Heart left ventricle (tissue), 16 donors: Measurements from ENCODE around the gene NFIC. TPM values are rescaled to one million over a fixed set of nuclear protein-coding genes. Genes with fewer than 3 reads are reported as not detected.

Source experiments
- ATAC-seq, 4 donors: fragments of 200-7000 bp; cut with Tn5 transposase; one replicate each; pipeline ENCODE4 v1.9.1; 2020 to 2022; ENCODE audit warnings: moderate library complexity in 4 of 4, mild to moderate bottlenecking in 3 of 4, moderate number of reproducible peaks in 1 of 4
- DNase-seq, 5 donors: peaks; one replicate each; pipeline ENCODE4 v3.0.0-alpha.2; 2020
- H3K27ac ChIP-seq, 12 donors: fragments of 200-600 bp; sonication (generic) in 4 of 12; one replicate each; pipeline versions ENCODE4 v1.5.0 to v1.8.0; 2016 to 2022; ENCODE audit warnings: mild to moderate bottlenecking in 2 of 12
- H3K27me3 ChIP-seq, 9 donors: fragments of 200-600 bp; sonication (generic) in 2 of 9; one replicate each; pipeline versions ENCODE4 v1.5.1 to v1.8.0; 2016 to 2022; ENCODE audit warnings: mild to moderate bottlenecking in 3 of 9
- H3K36me3 ChIP-seq, 9 donors: fragments of 200-600 bp; sonication (generic) in 2 of 9; one replicate each; pipeline versions ENCODE4 v1.5.0 to v1.8.0; 2018 to 2022; ENCODE audit warnings: mild to moderate bottlenecking in 2 of 9
- H3K4me1 ChIP-seq, 12 donors: fragments of 200-600 bp; sonication (generic) in 4 of 12; one replicate each; pipeline versions ENCODE4 v1.5.0 to v1.8.0; 2016 to 2022; ENCODE audit warnings: mild to moderate bottlenecking in 3 of 12
- H3K4me3 ChIP-seq, 12 donors: fragments of 200-600 bp; sonication (generic) in 4 of 12; one replicate each; pipeline versions ENCODE4 v1.5.0 to v1.8.0; 2017 to 2022; ENCODE audit warnings: mild to moderate bottlenecking in 9 of 12, moderate library complexity in 4 of 12
- H3K9me3 ChIP-seq, 12 donors: fragments of 200-600 bp; sonication (generic) in 4 of 12; one replicate each; pipeline versions ENCODE4 v1.5.0 to v1.8.0; 2016 to 2022; ENCODE audit warnings: mild to moderate bottlenecking in 1 of 12
- CTCF ChIP-seq, 12 donors: fragments of 200-600 bp; sonication (generic) in 4 of 12; IDR thresholded peaks; one replicate each; pipeline versions ENCODE4 v1.5.0 to v1.8.0; 2018 to 2022; ENCODE audit warnings: antibody characterized with exemption in 12 of 12, mild to moderate bottlenecking in 5 of 12
- POLR2A ChIP-seq, 2 donors: fragments of 450-650 bp; IDR thresholded peaks; one replicate each; pipeline ENCODE4 v1.6.1; 2017; ENCODE audit warnings: antibody characterized with exemption in 2 of 2, mild to moderate bottlenecking in 2 of 2, moderate library complexity in 2 of 2
- WGBS, 4 donors: extraction: QIAGEN DNeasy Blood & Tissue Kit in 2 of 4; methylation state at CpG; one replicate each; pipeline versions ENCODE4 v1.1.5 to v1.1.7; 2013 to 2018; 5-methylcytosine and 5-hydroxymethylcytosine counted together
- intact Hi-C, 10 donors: fragments of 100-400 bp; cut with DNase I; formaldehyde crosslinking; loops; one replicate each; pipeline versions ENCODE4 v1.11.1 to v1.14.2; 2022
- polyA plus RNA-seq, 2 donors: library from polyadenylated mRNA; stranded (reverse); fragments of 200-250 nt; gene quantifications; one replicate each; pipeline ENCODE4 v1.2.3, GENCODE V29; 2013
- total RNA-seq, 9 donors: library from RNA; depleted of rRNA in 2 of 9; stranded (reverse); fragments of >200 nt in 2 of 9; fragmentation: NEBNext Ultra II Directional in 3 of 9; extraction: Animal tissue kit (Norgen Biotek cat#: 25700) in 3 of 9; gene quantifications; one replicate each; pipeline versions ENCODE4 v1.1.0 to v1.2.4, GENCODE V29; 2016 to 2023
- donor health status: ischemic (EF 13 %, LVEDD 7.1; RV severe dilation, severe dysfunction).
- donor health status: healthy with polysubstance abuse.
- donor health status: DM: no; HTN: yes; CAD: no.
- donor health status: DM: no; HTN: no; CAD: no.
- donor health status: ischemic (EF 25% LVEDD 6.9; RV normal size, moderate dysfunction).
- donor health status: ischemic (EF 25% LVEDD 5.7; RV mildly dilated, moderate dysfunction).
- donor health status: healthy.
- donor health status: DM: yes; HTN: yes; CAD: no.
- donor health status: ischemic (EF 35%, LVEDD 5.7; RV mildly dilated, moderate dysfunction).
- donor health status: nonischemic (EF 11% LVEDD 7.7; RV severe dilation, severe dysfunction).
- donor health status: DM: yes; HTN: yes; CAD: no.
- donor health status: PGD.
- donor health status: ischemic (EF 29% LVEDD 5.4; RV normal size, mild dysfunction).
- donor health status: nonischemic (EF 23%, LVEDD 6.1; RV moderate dilation, normal function).

NFIC gene
- total and polyA plus RNA-seq, 11 donors, result 107 to 267 (median 159) TPM

DNA sequence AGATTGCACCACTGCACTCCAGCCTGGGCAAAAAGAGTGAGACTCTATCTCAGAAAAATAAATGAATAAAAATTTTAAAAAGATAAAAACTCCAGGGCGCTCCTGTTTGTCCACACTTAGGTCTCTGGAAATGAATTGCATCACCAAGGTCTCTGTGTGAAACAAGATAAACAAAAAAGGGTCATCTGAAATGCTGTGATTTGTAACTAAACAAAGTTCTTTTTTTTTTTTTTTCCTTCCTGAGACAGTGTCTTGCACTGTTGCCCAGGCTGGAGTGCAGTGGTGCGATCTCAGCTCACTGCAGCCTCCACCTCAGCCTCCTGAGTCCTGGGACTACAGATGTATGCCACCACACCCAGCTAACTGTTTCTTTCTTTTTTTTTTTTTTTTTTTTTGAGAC lies 151.3 kb downstream of the NFIC start:
- Histone ChIP-seq H3K36me3 (peaks cover 0 to 35% (median 7%) of the 10 kb centered on the region in 9 donors), H3K27me3 (no peaks in the 10 kb centered on the region), H3K9me3 (no peaks in the 10 kb centered on the region), H3K27ac (no peak overlapping the region), H3K4me3 (no peak overlapping the region), H3K4me1 (peaks cover 0 to 34% (median 10%) of the 10 kb centered on the region in 12 donors)
- no peak for DNase-seq
- no peak for ATAC-seq
- WGBS, 4 donors, result 85 to 93% (median 91%) methylated on average over 2 of the region's 2 CpGs
- TF ChIP-seq CTCF (IDR thresholded peaks at IDR 0.05), result no peak
- TF ChIP-seq POLR2A (IDR thresholded peaks at IDR 0.05), result no peak
- intact Hi-C loops, result no loop called here

GRCh38 chr19:3518255-3518654 lies 151.9 kb downstream of the NFIC start:
- H3K4me1 ChIP-seq, result peaks cover 0 to 28% (median 4%) of the 10 kb centered on the region in 12 donors
- no peak for TF ChIP-seq CTCF (IDR thresholded peaks at IDR 0.05)
- TF ChIP-seq POLR2A (IDR thresholded peaks at IDR 0.05), result no peak
- H3K27ac ChIP-seq, result no peak overlapping the region
- H3K27me3 ChIP-seq, result no peaks in the 10 kb centered on the region
- DNase-seq, result no peak
- H3K9me3 ChIP-seq, result no peaks in the 10 kb centered on the region
- intact Hi-C loops, result no loop called here
- no peak overlapping the region for H3K4me3 ChIP-seq
- no peak for ATAC-seq
- WGBS, 4 donors, result 82 to 91% (median 86%) methylated on average over 10 of the region's 10 CpGs
- peaks cover 0 to 42% (median 10%) of the 10 kb centered on the region in 9 donors for H3K36me3 ChIP-seq

DNA sequence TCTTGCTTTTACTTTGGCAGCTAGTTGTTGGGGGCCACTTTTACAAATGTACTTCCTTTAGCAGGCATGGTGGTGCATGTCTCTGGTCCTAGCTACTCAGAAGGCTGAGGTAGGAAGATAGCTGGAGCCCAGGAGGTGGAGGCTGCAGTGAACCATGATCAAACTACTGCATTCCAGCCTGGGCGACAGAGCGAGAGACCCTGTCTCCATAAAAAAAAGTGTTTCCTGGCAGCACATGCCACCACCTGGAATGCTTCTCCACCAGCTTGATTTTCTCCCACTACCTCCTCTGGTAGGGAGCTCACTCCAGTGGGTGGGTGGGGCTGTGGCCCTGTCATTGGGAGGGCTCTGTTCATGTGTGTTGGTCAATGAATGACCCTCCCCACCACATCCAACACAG lies 152.3 kb downstream of the NFIC start:
- H3K4me3 ChIP-seq, result no peak overlapping the region
- no peaks in the 10 kb centered on the region for H3K9me3 ChIP-seq
- TF ChIP-seq CTCF (IDR thresholded peaks at IDR 0.05) (no peak), POLR2A (IDR thresholded peaks at IDR 0.05) (no peak)
- peaks cover 0 to 46% (median 14%) of the 10 kb centered on the region in 9 donors for H3K36me3 ChIP-seq
- ATAC-seq (no peak), DNase-seq (no peak)
- H3K4me1 ChIP-seq, result peaks cover 0 to 24% (median 2%) of the 10 kb centered on the region in 12 donors
- H3K27ac ChIP-seq, result no peak overlapping the region
- H3K27me3 ChIP-seq, result no peaks in the 10 kb centered on the region
- intact Hi-C loops, result no loop called here
- WGBS, 4 donors, result 88 to 92% (median 88%) methylated on average over 2 of the region's 2 CpGs

Other genes with a start within 250 kb of the NFIC start
- gene GNA15, start 230.6 kb upstream of the NFIC start, total RNA-seq, result 10 to 100 TPM in 1 of 9 donors, 1 to 10 TPM in 8; 1.1 to 15.2 (median 2.1) TPM
- gene GNA15, start 230.6 kb upstream of the NFIC start, polyA plus RNA-seq, result 1 to 10 TPM in 1 of 2 donors, under 1 TPM in 1; 0.69 to 1.5 TPM
- gene S1PR4, start 187.8 kb upstream of the NFIC start, total RNA-seq, result 1 to 10 TPM in 4 of 9 donors, under 1 TPM in 5; 0.35 to 5.5 (median 0.87) TPM
- gene S1PR4, start 187.8 kb upstream of the NFIC start, polyA plus RNA-seq, result 1 to 10 TPM; 1.4 to 1.7 TPM
- 10 to 100 TPM; 16.7 to 47.5 (median 26.4) TPM for gene NCLN, start 180.7 kb upstream of the NFIC start, total RNA-seq
- gene NCLN, start 180.7 kb upstream of the NFIC start, polyA plus RNA-seq, result 10 to 100 TPM; 20.5 to 67.5 TPM
- gene CELF5, start 141.9 kb upstream of the NFIC start, total RNA-seq, result not detected
- not detected for gene CELF5, start 141.9 kb upstream of the NFIC start, polyA plus RNA-seq
- gene SMIM24, start 113.9 kb downstream of the NFIC start, total RNA-seq, result not detected
- gene SMIM24, start 113.9 kb downstream of the NFIC start, polyA plus RNA-seq, result under 1 TPM in 1 of 2 donors, not detected in 1; 0.15 TPM
- gene SMIM44, start 116.9 kb downstream of the NFIC start, total RNA-seq, result not detected
- gene SMIM44, start 116.9 kb downstream of the NFIC start, polyA plus RNA-seq, result not detected
- gene DOHH, start 134.1 kb downstream of the NFIC start, total RNA-seq, result 10 to 100 TPM in 5 of 9 donors, 1 to 10 TPM in 4; 7.4 to 32.3 (median 10.1) TPM
- 10 to 100 TPM; 17.9 to 34.3 TPM for gene DOHH, start 134.1 kb downstream of the NFIC start, polyA plus RNA-seq
- gene FZR1, start 139.7 kb downstream of the NFIC start, total RNA-seq, result 10 to 100 TPM; 15.4 to 41.0 (median 26.4) TPM
- 10 to 100 TPM; 13.9 to 23.5 TPM for gene FZR1, start 139.7 kb downstream of the NFIC start, polyA plus RNA-seq
- 1 to 10 TPM in 3 of 9 donors, under 1 TPM in 3, not detected in 3; 0.63 to 1.8 (median 0.93) TPM for gene TEKTIP1, start 172.6 kb downstream of the NFIC start, total RNA-seq
- gene TEKTIP1, start 172.6 kb downstream of the NFIC start, polyA plus RNA-seq, result not detected
- 10 to 100 TPM; 15.7 to 62.8 (median 23.4) TPM for gene MFSD12, start 191.0 kb downstream of the NFIC start, total RNA-seq
- gene MFSD12, start 191.0 kb downstream of the NFIC start, polyA plus RNA-seq, result 10 to 100 TPM; 19.0 to 51.8 TPM
- 10 to 100 TPM; 24.8 to 65.6 (median 35.4) TPM for gene HMG20B, start 206.4 kb downstream of the NFIC start, total RNA-seq
- gene HMG20B, start 206.4 kb downstream of the NFIC start, polyA plus RNA-seq, result 10 to 100 TPM; 48.8 to 68.6 TPM
- 1 to 10 TPM in 8 of 9 donors, under 1 TPM in 1; 1.00 to 3.3 (median 2.1) TPM for gene GIPC3, start 218.9 kb downstream of the NFIC start, total RNA-seq
- gene GIPC3, start 218.9 kb downstream of the NFIC start, polyA plus RNA-seq, result 1 to 10 TPM; 1.2 TPM
- 1 to 10 TPM; 2.4 to 5.1 (median 2.9) TPM for gene TBXA2R, start 240.3 kb downstream of the NFIC start, total RNA-seq
- 1 to 10 TPM; 1.9 to 2.2 TPM for gene TBXA2R, start 240.3 kb downstream of the NFIC start, polyA plus RNA-seq